ENCODE results near the gene SEC23IP. TPM values are rescaled to one million over a fixed set of nuclear protein-coding genes. Genes with fewer than 3 reads are reported as not detected.

The SEC23IP gene
- total RNA-seq, 1 experiment from 2014 or later, result 45.4 TPM

GRCh38 chr10:119940487-119940886, 48.0 kb downstream of the SEC23IP start:
- peak; percentile 82 for DNase-seq (ENCODE audit: low read depth)

GRCh38 chr10:119942973-119943372, 50.4 kb downstream of the SEC23IP start:
- no peak for DNase-seq (ENCODE audit: low read depth)

GRCh38 chr10:119945805-119946204, 53.3 kb downstream of the SEC23IP start:
- no peak for DNase-seq (ENCODE audit: low read depth)

- DNase-seq (ENCODE audit: low read depth), result no peak
Observed at GRCh38 chr10:119947300-119947699, 54.8 kb downstream of the SEC23IP start.

- no peak for DNase-seq (ENCODE audit: low read depth)
Observed at GRCh38 chr10:119957451-119957850, 64.9 kb downstream of the SEC23IP start.

GRCh38 chr10:119962837-119963236, 70.3 kb downstream of the SEC23IP start:
- DNase-seq (ENCODE audit: low read depth), result no peak

- no peak for DNase-seq (ENCODE audit: low read depth)
Observed at GRCh38 chr10:119967066-119967465, 74.5 kb downstream of the SEC23IP start.

- no peak for DNase-seq (ENCODE audit: low read depth)
Observed at GRCh38 chr10:119969609-119970008, 77.1 kb downstream of the SEC23IP start.

- DNase-seq (ENCODE audit: low read depth), result no peak
Observed at GRCh38 chr10:119970107-119970506, 77.6 kb downstream of the SEC23IP start.

- DNase-seq (ENCODE audit: low read depth), result no peak
Observed at GRCh38 chr10:119970963-119971362, 78.4 kb downstream of the SEC23IP start.

- peak; percentile 40 for DNase-seq (ENCODE audit: low read depth)
Observed at GRCh38 chr10:119973281-119973680, 80.8 kb downstream of the SEC23IP start.

GRCh38 chr10:119976421-119976820, 83.9 kb downstream of the SEC23IP start:
- DNase-seq (ENCODE audit: low read depth), result no peak

- no peak for DNase-seq (ENCODE audit: low read depth)
Observed at GRCh38 chr10:119980956-119981750, 88.6 kb downstream of the SEC23IP start.

GRCh38 chr10:119981826-119982225, 89.3 kb downstream of the SEC23IP start:
- peak; percentile 37 for DNase-seq (ENCODE audit: low read depth)

GRCh38 chr10:119988333-119988732, 95.8 kb downstream of the SEC23IP start:
- DNase-seq (ENCODE audit: low read depth), result no peak

- DNase-seq (ENCODE audit: low read depth), result no peak
Observed at GRCh38 chr10:119989966-119990365, 97.4 kb downstream of the SEC23IP start.

GRCh38 chr10:119991066-119991465, 98.5 kb downstream of the SEC23IP start:
- DNase-seq (ENCODE audit: low read depth), result no peak

- no peak for DNase-seq (ENCODE audit: low read depth)
Observed at GRCh38 chr10:119991816-119992215, 99.3 kb downstream of the SEC23IP start.

Small RNA genes lying within 50 kb of the gene (small RNA-seq; reads per million reads assigned to genes)
- not detected for gene MIR4682

Other genes starting within 250 kb of the SEC23IP start
- gene BAG3, start 241.3 kb upstream of the SEC23IP start, total RNA-seq (2014; rRNA removed; shearing (Covaris generic)), result 30.5 and 46.2 TPM in 2 replicates
- 17.2 and 19.0 TPM in 2 replicates for gene INPP5F, start 166.7 kb upstream of the SEC23IP start, total RNA-seq (2014; rRNA removed; shearing (Covaris generic))
- gene MCMBP, start 19.9 kb upstream of the SEC23IP start, total RNA-seq (2014; rRNA removed; shearing (Covaris generic)), result 89.2 and 105 TPM in 2 replicates

Data from HT1080 (cell line).